Right lobe of liver (tissue), 6 donors: ENCODE measurements around the gene GPC5. TPM values are rescaled to one million over a fixed set of nuclear protein-coding genes. Genes with fewer than 3 reads are reported as not detected.

Source experiments
- ATAC-seq, 4 donors: fragments of 200-7000 bp; cut with Tn5 transposase; one replicate each; pipeline ENCODE4 v1.9.1; 2020; ENCODE audit warnings: mild to moderate bottlenecking in 4 of 4, moderate library complexity in 4 of 4
- DNase-seq, 3 donors: peaks; one replicate each; pipeline ENCODE4 v3.0.0-alpha.2; 2020
- H3K27ac ChIP-seq, 3 donors: fragments of 200-600 bp; one replicate each; pipeline ENCODE4 v1.8.0; 2022
- H3K27me3 ChIP-seq, 2 donors: fragments of 200-600 bp; one replicate each; pipeline ENCODE4 v1.8.0; 2022
- H3K36me3 ChIP-seq, 4 donors: fragments of 200-600 bp; sonication (generic) in 1 of 4; one replicate each; pipeline versions ENCODE4 v1.5.1 to v1.8.0; 2017 to 2022; ENCODE audit warnings: control low read depth in 1 of 4
- H3K4me1 ChIP-seq, 4 donors: fragments of 200-600 bp; sonication (generic) in 1 of 4; one replicate each; pipeline versions ENCODE4 v1.5.1 to v1.8.0; 2017 to 2022; ENCODE audit warnings: control low read depth in 1 of 4
- H3K4me3 ChIP-seq, 3 donors: fragments of 200-600 bp; one replicate each; pipeline ENCODE4 v1.8.0; 2022
- H3K9me3 ChIP-seq, 4 donors: fragments of 200-600 bp; sonication (generic) in 1 of 4; one replicate each; pipeline versions ENCODE4 v1.5.1 to v1.8.0; 2017 to 2022; ENCODE audit warnings: control low read depth in 1 of 4
- POLR2A ChIP-seq: fragments of 450-650 bp; IDR thresholded peaks from one replicate; pipeline ENCODE4 v1.6.1; 2017; ENCODE audit warnings: antibody characterized with exemption, mild to moderate bottlenecking
- WGBS: methylation state at CpG from one replicate; pipeline ENCODE4 v1.1.6; 2018; ENCODE audit warnings: low coverage, low lambda C conversion rate; ENCODE audit not compliant: insufficient coverage; ENCODE audit errors: missing lambda C conversion rate; 5-methylcytosine and 5-hydroxymethylcytosine counted together
- intact Hi-C, 2 donors: fragments of 100-400 bp; cut with DNase I; formaldehyde crosslinking; loops; one replicate each; pipeline versions ENCODE4 v1.11.2 to v1.14.1; 2022
- total RNA-seq, 6 experiments: library from RNA; depleted of rRNA in 2 of 6; stranded (reverse); fragments of >200 nt in 2 of 6; fragmentation: NEBNext Ultra II Directional in 3 of 6; extraction: Animal tissue kit (Norgen Biotek cat#: 25700) in 3 of 6; gene quantifications; one replicate each; pipeline versions ENCODE4 v1.1.0 to v1.2.4, GENCODE V29; 2016 to 2023
- TF ChIP-seq, protein P1 (sequence below), 4 donors: fragments of 200-600 bp in 3 of 4; fragments of 450-650 bp in 1 of 4; IDR thresholded peaks; one replicate each; pipeline versions ENCODE4 v1.5.1 to v1.8.0; 2016 to 2022; ENCODE audit warnings: antibody characterized with exemption in 4 of 4, mild to moderate bottlenecking in 2 of 4
- donor health status: DM: no; HTN: yes; CAD: no.
- donor health status: DM: no; HTN: no; CAD: no.
- donor health status: DM: no; HTN: no; CAD: no.
- donor health status: DM: no; HTN: yes; CAD: no.
- donor health status: DM: no; HTN: yes; CAD: no.

The GPC5 gene
- total RNA-seq, 6 experiments from 2014 or later = 0.12 to 0.99 (median 0.66) TPM

DNA sequence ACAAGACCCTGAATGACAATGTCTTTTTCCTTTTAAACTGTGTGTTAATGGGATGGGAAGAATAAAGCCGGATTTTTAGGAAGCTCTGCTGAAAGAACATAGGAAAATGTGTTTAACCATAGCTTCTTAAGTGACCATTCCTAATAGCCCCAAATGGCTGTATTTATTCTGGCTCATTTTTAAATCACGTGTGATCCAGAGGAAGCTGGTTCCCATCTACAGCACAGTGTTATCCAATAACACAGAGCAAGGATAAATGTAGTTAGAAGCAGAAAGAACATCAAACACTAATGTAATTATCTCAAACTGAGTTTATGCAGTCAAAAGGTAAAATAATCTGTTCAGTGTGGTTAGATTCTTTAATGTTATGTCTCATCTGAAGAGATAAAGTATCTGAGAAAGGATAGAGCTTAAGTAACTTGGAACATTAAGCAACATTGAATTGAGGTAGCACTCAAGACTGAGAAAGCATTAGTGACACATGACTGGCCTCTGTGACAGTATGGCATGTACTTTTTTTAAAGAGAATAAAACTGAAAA, 853.3 kb downstream of the GPC5 start:
- no peak for DNase-seq
- Histone ChIP-seq H3K9me3 (no peaks in the 10 kb centered on the region), H3K27ac (no peak overlapping the region), H3K4me1 (no peaks in the 10 kb centered on the region), H3K36me3 (no peaks in the 10 kb centered on the region), H3K4me3 (no peak overlapping the region), H3K27me3 (no peaks in the 10 kb centered on the region)
- intact Hi-C loops = no loop called here
- WGBS = 22% methylated on average over 2 of the region's 2 CpGs
- no peak for ATAC-seq
- no peak for TF ChIP-seq POLR2A
- TF ChIP-seq, protein P1, sequence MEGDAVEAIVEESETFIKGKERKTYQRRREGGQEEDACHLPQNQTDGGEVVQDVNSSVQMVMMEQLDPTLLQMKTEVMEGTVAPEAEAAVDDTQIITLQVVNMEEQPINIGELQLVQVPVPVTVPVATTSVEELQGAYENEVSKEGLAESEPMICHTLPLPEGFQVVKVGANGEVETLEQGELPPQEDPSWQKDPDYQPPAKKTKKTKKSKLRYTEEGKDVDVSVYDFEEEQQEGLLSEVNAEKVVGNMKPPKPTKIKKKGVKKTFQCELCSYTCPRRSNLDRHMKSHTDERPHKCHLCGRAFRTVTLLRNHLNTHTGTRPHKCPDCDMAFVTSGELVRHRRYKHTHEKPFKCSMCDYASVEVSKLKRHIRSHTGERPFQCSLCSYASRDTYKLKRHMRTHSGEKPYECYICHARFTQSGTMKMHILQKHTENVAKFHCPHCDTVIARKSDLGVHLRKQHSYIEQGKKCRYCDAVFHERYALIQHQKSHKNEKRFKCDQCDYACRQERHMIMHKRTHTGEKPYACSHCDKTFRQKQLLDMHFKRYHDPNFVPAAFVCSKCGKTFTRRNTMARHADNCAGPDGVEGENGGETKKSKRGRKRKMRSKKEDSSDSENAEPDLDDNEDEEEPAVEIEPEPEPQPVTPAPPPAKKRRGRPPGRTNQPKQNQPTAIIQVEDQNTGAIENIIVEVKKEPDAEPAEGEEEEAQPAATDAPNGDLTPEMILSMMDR (IDR thresholded peaks at IDR 0.05) = no peak

DNA sequence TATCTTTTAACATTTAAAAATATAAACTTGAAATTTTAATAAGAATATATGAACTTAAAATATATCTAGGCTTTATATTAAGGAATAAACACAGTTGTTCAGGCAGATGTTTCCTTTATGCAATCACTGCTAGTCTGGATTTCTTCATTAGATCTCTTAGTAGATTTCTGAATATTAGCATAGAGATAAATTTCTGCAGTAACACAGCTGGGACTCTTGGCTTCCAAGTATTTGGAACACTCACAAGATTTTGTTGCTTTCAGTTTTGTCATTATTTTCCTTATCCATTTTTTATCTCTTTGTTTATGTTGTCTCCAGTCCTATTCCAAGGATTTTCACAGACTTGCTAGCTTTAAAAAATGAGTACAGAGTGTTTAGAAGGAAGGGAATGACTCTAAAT, 857.1 kb downstream of the GPC5 start:
- Histone ChIP-seq H3K27me3 (no peaks in the 10 kb centered on the region), H3K4me1 (no peaks in the 10 kb centered on the region), H3K9me3 (no peaks in the 10 kb centered on the region), H3K36me3 (no peaks in the 10 kb centered on the region), H3K27ac (no peak overlapping the region), H3K4me3 (no peak overlapping the region)
- ATAC-seq (no peak), DNase-seq (no peak)
- intact Hi-C loops = no loop called here
- TF ChIP-seq POLR2A = no peak
- TF ChIP-seq, protein P1 (IDR thresholded peaks at IDR 0.05) = no peak

DNA sequence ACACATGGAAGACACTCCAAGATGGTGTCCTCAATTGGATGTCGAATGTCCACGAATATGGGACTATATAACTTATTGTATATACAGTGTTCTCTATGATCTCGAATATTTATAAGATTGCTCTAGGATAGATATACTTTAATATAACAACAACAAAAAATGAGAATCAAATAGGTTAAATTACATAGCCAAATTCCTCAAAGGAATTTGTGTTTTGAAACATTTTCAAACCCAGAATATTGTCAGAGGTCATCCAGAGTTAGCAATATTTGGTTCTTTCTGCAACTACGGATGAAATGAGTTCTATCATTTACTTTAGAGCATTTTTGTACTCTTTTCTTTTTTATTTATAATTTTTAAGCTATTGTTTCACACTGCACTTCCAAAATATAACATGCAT, 857.8 kb downstream of the GPC5 start:
- TF ChIP-seq POLR2A = no peak
- TF ChIP-seq, protein P1 (IDR thresholded peaks at IDR 0.05) = no peak
- no peak for ATAC-seq
- no peaks in the 10 kb centered on the region for H3K36me3 ChIP-seq
- no peak overlapping the region for H3K27ac ChIP-seq
- 62% methylated on average over 4 of the region's 4 CpGs for WGBS
- no peak overlapping the region for H3K4me3 ChIP-seq
- H3K9me3 ChIP-seq = no peaks in the 10 kb centered on the region
- no peaks in the 10 kb centered on the region for H3K27me3 ChIP-seq
- DNase-seq = no peak
- intact Hi-C loops = no loop called here
- H3K4me1 ChIP-seq = no peaks in the 10 kb centered on the region

DNA sequence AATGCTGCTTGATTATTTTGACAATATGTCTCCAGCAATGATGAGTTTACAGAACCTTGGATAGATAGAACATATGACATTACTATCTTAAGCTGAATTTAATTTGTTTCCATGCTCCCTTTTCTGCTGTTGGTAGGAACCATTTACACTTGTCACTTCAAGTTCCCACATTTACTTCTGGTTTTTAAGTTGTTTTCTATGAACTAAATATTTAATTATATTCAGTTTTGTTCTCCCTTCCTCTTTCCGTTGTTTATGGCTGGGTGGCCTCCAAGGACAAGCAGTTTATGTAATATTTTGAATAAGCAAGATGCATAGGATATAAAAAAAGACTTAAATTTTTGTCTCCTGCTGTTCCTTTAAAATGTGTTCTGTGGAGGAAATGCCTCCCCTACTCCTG, 860.6 kb downstream of the GPC5 start:
- WGBS = 21% methylated on average over 1 of the region's 1 CpG

More for the DNA sequence above, 860.6 kb downstream of the GPC5 start:
- no peaks in the 10 kb centered on the region for H3K27me3 ChIP-seq
- no peaks in the 10 kb centered on the region for H3K36me3 ChIP-seq
- H3K27ac ChIP-seq = no peak overlapping the region
- intact Hi-C loops = no loop called here
- TF ChIP-seq, protein P1 (IDR thresholded peaks at IDR 0.05) = no peak
- no peak for TF ChIP-seq POLR2A
- H3K9me3 ChIP-seq = no peaks in the 10 kb centered on the region
- ATAC-seq = no peak
- DNase-seq = no peak
- H3K4me1 ChIP-seq = no peaks in the 10 kb centered on the region
- H3K4me3 ChIP-seq = no peak overlapping the region
